Endothelial cell of umbilical vein (primary cell): ENCODE data around the gene DNAAF5.

ENCODE experiments used
- EZH2 ChIP-seq: IDR thresholded peaks from 2 replicates; pipeline ENCODE4 v1.6.1; 2012; ENCODE audit warnings: borderline replicate concordance, low read depth, mild to moderate bottlenecking, moderate library complexity, low read length, inconsistent platforms; ENCODE audit not compliant: severe bottlenecking
- FOS ChIP-seq: IDR thresholded peaks from 2 replicates; pipeline ENCODE4 v1.6.1; 2011; ENCODE audit warnings: mild to moderate bottlenecking, low read length, moderate library complexity, borderline replicate concordance; ENCODE audit not compliant: insufficient read depth
- JUN ChIP-seq: IDR thresholded peaks from 2 replicates; pipeline ENCODE4 v1.6.1; 2011; ENCODE audit warnings: borderline replicate concordance, low read depth; ENCODE audit not compliant: insufficient read length, insufficient read depth
- MAX ChIP-seq: IDR thresholded peaks from 2 replicates; pipeline ENCODE4 v1.6.1; 2011; ENCODE audit not compliant: insufficient read depth, insufficient read length
- POLR2A ChIP-seq: IDR thresholded peaks from 2 replicates; pipeline ENCODE4 v1.6.1; 2012; ENCODE audit warnings: low read depth, mild to moderate bottlenecking, control low read depth, low read length
- POLR2AphosphoS5 ChIP-seq: IDR thresholded peaks from 2 replicates; pipeline ENCODE4 v1.6.1; 2012; ENCODE audit warnings: low read depth, mild to moderate bottlenecking, control low read depth, low read length, moderate library complexity; ENCODE audit not compliant: insufficient read depth
- TF ChIP-seq, protein P1 (sequence below), 2 donors: IDR thresholded peaks; 1 replicate in 1 of 2; 2 replicates in 1 of 2; pipeline ENCODE4 v1.5.1; 2011; ENCODE audit warnings: low read length in 2 of 2, mild to moderate bottlenecking in 2 of 2, moderate library complexity in 2 of 2, control low read depth in 1 of 2, inconsistent platforms in 1 of 2, low read depth in 1 of 2; ENCODE audit not compliant: insufficient read depth in 1 of 2; ENCODE audit errors: extremely low read depth in 1 of 2

GRCh38 chr7:739455-739982, 13.0 kb downstream of the DNAAF5 start:
- TF ChIP-seq MAX, result no peak
- TF ChIP-seq POLR2A, result no peak
- TF ChIP-seq EZH2, result no peak
- TF ChIP-seq, protein P1, sequence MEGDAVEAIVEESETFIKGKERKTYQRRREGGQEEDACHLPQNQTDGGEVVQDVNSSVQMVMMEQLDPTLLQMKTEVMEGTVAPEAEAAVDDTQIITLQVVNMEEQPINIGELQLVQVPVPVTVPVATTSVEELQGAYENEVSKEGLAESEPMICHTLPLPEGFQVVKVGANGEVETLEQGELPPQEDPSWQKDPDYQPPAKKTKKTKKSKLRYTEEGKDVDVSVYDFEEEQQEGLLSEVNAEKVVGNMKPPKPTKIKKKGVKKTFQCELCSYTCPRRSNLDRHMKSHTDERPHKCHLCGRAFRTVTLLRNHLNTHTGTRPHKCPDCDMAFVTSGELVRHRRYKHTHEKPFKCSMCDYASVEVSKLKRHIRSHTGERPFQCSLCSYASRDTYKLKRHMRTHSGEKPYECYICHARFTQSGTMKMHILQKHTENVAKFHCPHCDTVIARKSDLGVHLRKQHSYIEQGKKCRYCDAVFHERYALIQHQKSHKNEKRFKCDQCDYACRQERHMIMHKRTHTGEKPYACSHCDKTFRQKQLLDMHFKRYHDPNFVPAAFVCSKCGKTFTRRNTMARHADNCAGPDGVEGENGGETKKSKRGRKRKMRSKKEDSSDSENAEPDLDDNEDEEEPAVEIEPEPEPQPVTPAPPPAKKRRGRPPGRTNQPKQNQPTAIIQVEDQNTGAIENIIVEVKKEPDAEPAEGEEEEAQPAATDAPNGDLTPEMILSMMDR (IDR thresholded peaks at IDR 0.05; ENCODE audit: extremely low read depth in 1 of 2, insufficient read depth in 1 of 2, low read depth in 1 of 2, low read length in 2 of 2), result no peak
- no peak for TF ChIP-seq FOS
- TF ChIP-seq POLR2AphosphoS5, result no peak
- TF ChIP-seq JUN, result no peak
